ENCODE data around the gene CACNA1I. TPM values are rescaled to one million over a fixed set of nuclear protein-coding genes. Genes with fewer than 3 reads are reported as not detected.

The CACNA1I gene
- total RNA-seq, 1 donor from 2014 or later = 0.11 TPM

DNA sequence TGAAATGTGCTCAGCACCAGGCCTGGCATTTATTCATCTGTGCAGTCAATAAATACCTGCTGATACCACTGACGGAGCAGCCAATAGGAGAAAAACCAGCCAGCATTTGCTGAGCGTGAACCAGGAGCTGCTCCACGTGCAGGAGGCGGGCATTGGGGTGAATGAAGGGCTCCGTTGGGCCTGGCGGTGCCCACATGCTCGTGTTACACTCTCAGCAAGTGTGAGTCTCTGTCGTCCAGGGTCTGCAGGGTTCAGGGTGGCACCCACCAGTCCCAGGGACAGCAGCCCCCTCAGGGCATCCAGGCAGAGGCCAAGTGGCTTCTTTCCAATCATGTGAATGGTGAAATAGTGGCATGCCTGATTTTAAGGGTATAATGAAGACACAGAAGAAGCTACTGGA, 33.8 kb upstream of the CACNA1I start:
- Histone ChIP-seq H3K36me3 (no peaks in the 10 kb centered on the region), H3K9ac (no peak overlapping the region), H3F3A (ENCODE audit: low read depth) (peaks cover 17% of the 10 kb centered on the region), H3K27ac (no peak overlapping the region), H3K4me3 (no peak overlapping the region), H3K79me2 (ENCODE audit: low read depth) (peaks cover 7% of the 10 kb centered on the region), H3K4me1 (peaks cover 16% of the 10 kb centered on the region), H3K9me3 (ENCODE audit: low read depth) (no peaks in the 10 kb centered on the region), H4K20me1 (ENCODE audit: low read depth) (no peaks in the 10 kb centered on the region), H3K4me2 (no peak overlapping the region), H3K27me3 (no peaks in the 10 kb centered on the region), H2AFZ (replicated peaks) (no peak overlapping the region)
- H3K27ac Mint-ChIP-seq = no peak overlapping the region
- no peaks in the 10 kb centered on the region for H3K36me3 Mint-ChIP-seq
- DNase-seq (ENCODE audit: low spot score) = no peak
- H3K9me3 Mint-ChIP-seq = no peaks in the 10 kb centered on the region
- H3K27me3 Mint-ChIP-seq (ENCODE audit: insufficient read depth, low read depth) = peaks cover 4% of the 10 kb centered on the region
- TF ChIP-seq EZH2phosphoT487 (IDR thresholded peaks at IDR 0.05) = no peak
- TF ChIP-seq EZH2 (IDR thresholded peaks at IDR 0.05) = no peak
- TF ChIP-seq, protein P1, sequence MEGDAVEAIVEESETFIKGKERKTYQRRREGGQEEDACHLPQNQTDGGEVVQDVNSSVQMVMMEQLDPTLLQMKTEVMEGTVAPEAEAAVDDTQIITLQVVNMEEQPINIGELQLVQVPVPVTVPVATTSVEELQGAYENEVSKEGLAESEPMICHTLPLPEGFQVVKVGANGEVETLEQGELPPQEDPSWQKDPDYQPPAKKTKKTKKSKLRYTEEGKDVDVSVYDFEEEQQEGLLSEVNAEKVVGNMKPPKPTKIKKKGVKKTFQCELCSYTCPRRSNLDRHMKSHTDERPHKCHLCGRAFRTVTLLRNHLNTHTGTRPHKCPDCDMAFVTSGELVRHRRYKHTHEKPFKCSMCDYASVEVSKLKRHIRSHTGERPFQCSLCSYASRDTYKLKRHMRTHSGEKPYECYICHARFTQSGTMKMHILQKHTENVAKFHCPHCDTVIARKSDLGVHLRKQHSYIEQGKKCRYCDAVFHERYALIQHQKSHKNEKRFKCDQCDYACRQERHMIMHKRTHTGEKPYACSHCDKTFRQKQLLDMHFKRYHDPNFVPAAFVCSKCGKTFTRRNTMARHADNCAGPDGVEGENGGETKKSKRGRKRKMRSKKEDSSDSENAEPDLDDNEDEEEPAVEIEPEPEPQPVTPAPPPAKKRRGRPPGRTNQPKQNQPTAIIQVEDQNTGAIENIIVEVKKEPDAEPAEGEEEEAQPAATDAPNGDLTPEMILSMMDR (IDR thresholded peaks at IDR 0.05) = no peak
- H3K4me1 Mint-ChIP-seq = peaks cover 13% of the 10 kb centered on the region
- H3K4me3 Mint-ChIP-seq = no peak overlapping the region

DNA sequence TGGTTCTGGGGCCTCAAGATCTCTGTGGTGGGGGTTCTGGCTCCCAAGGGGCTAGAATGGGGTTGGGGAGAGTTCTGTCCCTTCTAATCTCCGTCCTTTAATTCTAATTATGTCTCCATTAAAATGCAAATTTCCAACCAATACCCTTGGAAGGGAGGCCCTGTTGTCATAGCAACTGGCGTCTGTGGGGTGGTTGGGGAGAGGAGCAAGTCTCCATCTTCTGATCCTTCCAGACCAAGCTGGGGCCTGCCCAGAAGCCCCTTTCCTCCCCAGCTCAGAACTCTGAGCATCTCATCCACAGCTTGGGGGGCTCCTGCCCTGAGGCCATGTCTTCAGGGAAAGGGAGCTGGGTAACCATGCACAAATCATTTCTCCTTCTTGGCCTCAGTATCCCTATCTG, 32.6 kb upstream of the CACNA1I start:
- Histone ChIP-seq H3K9me3 (ENCODE audit: low read depth) (no peaks in the 10 kb centered on the region), H3K79me2 (ENCODE audit: low read depth) (no peaks in the 10 kb centered on the region), H2AFZ (replicated peaks) (no peak overlapping the region), H3K4me1 (peaks cover 13% of the 10 kb centered on the region), H3K27me3 (peaks cover 9% of the 10 kb centered on the region), H3K36me3 (no peaks in the 10 kb centered on the region), H3K4me2 (no peak overlapping the region), H3K4me3 (no peak overlapping the region), H4K20me1 (ENCODE audit: low read depth) (no peaks in the 10 kb centered on the region), H3F3A (ENCODE audit: low read depth) (peaks cover 16% of the 10 kb centered on the region), H3K9ac (no peak overlapping the region), H3K27ac (no peak overlapping the region)
- no peak for TF ChIP-seq EZH2 (IDR thresholded peaks at IDR 0.05)
- TF ChIP-seq, protein P1 (IDR thresholded peaks at IDR 0.05) = no peak
- TF ChIP-seq EZH2phosphoT487 (IDR thresholded peaks at IDR 0.05) = no peak
- Mint-ChIP-seq H3K4me3 (no peak overlapping the region), H3K27ac (no peak overlapping the region), H3K27me3 (ENCODE audit: insufficient read depth, low read depth) (peaks cover 5% of the 10 kb centered on the region), H3K9me3 (no peaks in the 10 kb centered on the region), H3K36me3 (no peaks in the 10 kb centered on the region), H3K4me1 (peaks cover 9% of the 10 kb centered on the region)
- DNase-seq (ENCODE audit: low spot score) = no peak

DNA sequence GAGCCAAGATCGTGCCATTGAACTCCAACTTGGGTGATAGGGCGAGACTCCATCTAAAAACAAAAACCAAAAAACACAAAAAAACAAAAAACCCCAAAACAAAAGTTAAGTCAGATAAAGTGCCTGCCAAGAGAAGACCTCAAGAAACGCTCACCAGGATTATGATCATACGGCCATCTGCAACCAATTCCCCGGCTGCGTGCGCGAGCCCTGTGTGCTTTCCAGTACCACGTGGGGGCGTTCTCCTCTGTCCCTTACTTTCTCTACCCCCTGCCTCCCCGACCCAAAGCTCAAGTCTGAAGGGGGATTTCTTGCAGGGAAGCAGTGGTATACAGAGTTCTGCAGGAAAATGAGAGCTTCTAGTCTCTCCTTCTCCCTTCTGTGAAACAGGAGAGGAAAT, 27.5 kb upstream of the CACNA1I start:
- H4K20me1 ChIP-seq (ENCODE audit: low read depth) = peaks cover 30% of the 10 kb centered on the region
- no peak overlapping the region for H3K9ac ChIP-seq
- H3K4me3 Mint-ChIP-seq = no peak overlapping the region
- H3K4me2 ChIP-seq = no peak overlapping the region
- no peaks in the 10 kb centered on the region for H3K36me3 Mint-ChIP-seq
- H3K9me3 ChIP-seq (ENCODE audit: low read depth) = no peaks in the 10 kb centered on the region
- H3K4me1 ChIP-seq = no peaks in the 10 kb centered on the region
- H3K36me3 ChIP-seq = no peaks in the 10 kb centered on the region
- peaks cover 31% of the 10 kb centered on the region for H3K27me3 Mint-ChIP-seq (ENCODE audit: insufficient read depth, low read depth)
- TF ChIP-seq EZH2phosphoT487 (IDR thresholded peaks at IDR 0.05) (no peak), EZH2 (IDR thresholded peaks at IDR 0.05) (no peak)
- TF ChIP-seq, protein P1 (IDR thresholded peaks at IDR 0.05) = peak; percentile 76
- peaks cover 3% of the 10 kb centered on the region for H3F3A ChIP-seq (ENCODE audit: low read depth)
- peak overlapping the region; percentile 13 for H3K27ac Mint-ChIP-seq
- H2AFZ ChIP-seq (replicated peaks) = no peak overlapping the region
- DNase-seq (ENCODE audit: low spot score) = peak; percentile 79
- no peak overlapping the region for H3K27ac ChIP-seq
- peaks cover 2% of the 10 kb centered on the region for H3K4me1 Mint-ChIP-seq
- no peaks in the 10 kb centered on the region for H3K79me2 ChIP-seq (ENCODE audit: low read depth)
- H3K4me3 ChIP-seq = no peak overlapping the region
- peaks cover 58% of the 10 kb centered on the region for H3K27me3 ChIP-seq
- no peaks in the 10 kb centered on the region for H3K9me3 Mint-ChIP-seq
